HL-60 (cell line): ENCODE data around the gene ETF1.

Source experiments
- DNase-seq, 2 experiments: peaks; one replicate each; pipeline ENCODE4 v3.0.0-alpha.2; 2010 to 2020; ENCODE audit warnings: low read depth in 1 of 2, low spot score in 1 of 2
- H3K27ac ChIP-seq: fragments of 250-450 bp; sonication (Bioruptor Pico); replicated peaks from 2 replicates; pipeline ENCODE4 v1.5.1; 2020; ENCODE audit warnings: mild to moderate bottlenecking, moderate library complexity
- H3K27me3 ChIP-seq: fragments of 250-450 bp; sonication (Bioruptor Pico); 2 replicates; pipeline ENCODE4 v1.5.1; 2021; ENCODE audit warnings: mild to moderate bottlenecking, moderate library complexity; ENCODE audit not compliant: insufficient read depth, poor library complexity, severe bottlenecking
- H3K4me3 ChIP-seq: replicated peaks from 2 replicates; pipeline ENCODE4 v1.5.1; 2011; ENCODE audit warnings: mild to moderate bottlenecking, control low read depth, low read length; ENCODE audit not compliant: insufficient read depth
- CTCF ChIP-seq: IDR thresholded peaks from one replicate; pipeline ENCODE4 v1.5.1; 2011; ENCODE audit warnings: low read length, control low read depth, inconsistent platforms; ENCODE audit not compliant: insufficient read depth
- GABPA ChIP-seq: IDR thresholded peaks from 2 replicates; pipeline ENCODE4 v1.6.1; 2012; ENCODE audit warnings: low read depth
- POLR2AphosphoS5 ChIP-seq: IDR thresholded peaks from 2 replicates; pipeline ENCODE4 v1.6.1; 2012; ENCODE audit warnings: low read depth
- REST ChIP-seq: IDR thresholded peaks from 2 replicates; pipeline ENCODE4 v1.6.1; 2012; ENCODE audit warnings: low read depth; ENCODE audit not compliant: insufficient replicate concordance
- SPI1 ChIP-seq: IDR thresholded peaks from 2 replicates; pipeline ENCODE4 v1.6.1; 2012; ENCODE audit warnings: low read depth, mild to moderate bottlenecking, borderline replicate concordance

The ETF1 gene

GRCh38 chr5:138565100-138565821 lies 22.2 kb upstream of the ETF1 start:
- Histone ChIP-seq H3K4me3 (no peak overlapping the region), H3K27me3 (no peaks in the 10 kb centered on the region), H3K27ac (no peak overlapping the region)
- no peak for TF ChIP-seq SPI1
- no peak for TF ChIP-seq CTCF
- no peak for TF ChIP-seq GABPA
- TF ChIP-seq REST: no peak
- no peak for TF ChIP-seq POLR2AphosphoS5
- no peak for DNase-seq

GRCh38 chr5:138564242-138564641 lies 21.2 kb upstream of the ETF1 start:
- no peak for DNase-seq
- Histone ChIP-seq H3K4me3 (no peak overlapping the region), H3K27me3 (no peaks in the 10 kb centered on the region), H3K27ac (no peak overlapping the region)
- TF ChIP-seq GABPA (no peak), POLR2AphosphoS5 (no peak), SPI1 (no peak), REST (no peak), CTCF (no peak)

- H3K27me3 ChIP-seq: no peaks in the 10 kb centered on the region
- TF ChIP-seq GABPA: no peak
- no peak for TF ChIP-seq SPI1
- TF ChIP-seq POLR2AphosphoS5: no peak
- TF ChIP-seq REST: no peak
- TF ChIP-seq CTCF: no peak
- no peak overlapping the region for H3K27ac ChIP-seq
- DNase-seq: no peak
- no peak overlapping the region for H3K4me3 ChIP-seq
Observed at GRCh38 chr5:138563340-138564118, 20.5 kb upstream of the ETF1 start.
